GM23338 (cell line): Measurements from ENCODE around the gene PEBP1. TPM values are rescaled to one million over a fixed set of nuclear protein-coding genes. Genes with fewer than 3 reads are reported as not detected.

Experiments
- ATAC-seq: fragments of 200-7000 bp; cut with Tn5 transposase; 3 replicates; pipeline ENCODE4 v1.9.1; 2020
- DNase-seq: peaks from one replicate; pipeline ENCODE4 v3.0.0-alpha.2; 2015; ENCODE audit warnings: low spot score
- H2AFZ ChIP-seq: fragments of 200-600 bp; sonication (generic); 2 replicates; pipeline ENCODE4 v1.8.0; 2016; ENCODE audit warnings: antibody characterized with exemption, mild to moderate bottlenecking, moderate library complexity
- H3F3A ChIP-seq: fragments of 200-600 bp; sonication (generic); replicated peaks from 2 replicates; pipeline ENCODE4 v1.8.0; 2017; ENCODE audit warnings: antibody characterized with exemption, mixed run types, low read depth
- H3K27ac ChIP-seq: fragments of 200-600 bp; sonication (generic); 2 replicates; pipeline ENCODE4 v1.6.1; 2016; ENCODE audit warnings: low read depth
- H3K27me3 ChIP-seq: fragments of 200-600 bp; sonication (generic); 2 replicates; pipeline ENCODE4 v1.8.0; 2016; ENCODE audit warnings: mild to moderate bottlenecking, mixed run types, moderate library complexity; ENCODE audit not compliant: insufficient read depth
- H3K36me3 ChIP-seq: fragments of 200-600 bp; sonication (generic); 2 replicates; pipeline ENCODE4 v1.8.0; 2016; ENCODE audit warnings: mild to moderate bottlenecking; ENCODE audit not compliant: insufficient read depth
- H3K4me1 ChIP-seq: fragments of 200-600 bp; sonication (generic); 2 replicates; pipeline ENCODE4 v1.8.0; 2016; ENCODE audit warnings: mild to moderate bottlenecking, moderate library complexity; ENCODE audit not compliant: insufficient read depth
- H3K4me2 ChIP-seq: fragments of 200-600 bp; sonication (generic); 2 replicates; pipeline ENCODE4 v1.7.1; 2017; ENCODE audit warnings: mixed run types
- H3K4me3 ChIP-seq: fragments of 200-600 bp; sonication (generic); 2 replicates; pipeline ENCODE4 v1.6.1; 2016; ENCODE audit warnings: mixed run types
- H3K79me2 ChIP-seq: fragments of 200-600 bp; sonication (generic); replicated peaks from 2 replicates; pipeline ENCODE4 v1.8.0; 2017; ENCODE audit warnings: mild to moderate bottlenecking; ENCODE audit not compliant: insufficient read depth
- H3K9me2 ChIP-seq: fragments of 200-600 bp; sonication (generic); 2 replicates; pipeline ENCODE4 v1.8.0; 2017; ENCODE audit not compliant: insufficient read depth
- H4K20me1 ChIP-seq: fragments of 200-600 bp; sonication (generic); replicated peaks from 2 replicates; pipeline ENCODE4 v1.8.0; 2017; ENCODE audit warnings: mild to moderate bottlenecking; ENCODE audit not compliant: insufficient read depth
- H3K27ac Mint-ChIP-seq: 2 replicates; pipeline ENCODE4 v1.8.0; 2020; ENCODE audit warnings: inconsistent platforms, mild to moderate bottlenecking, moderate library complexity, mixed read lengths
- H3K27me3 Mint-ChIP-seq: 3 replicates; pipeline ENCODE4 v1.8.0; 2022; ENCODE audit warnings: low read depth, mild to moderate bottlenecking, moderate library complexity, mixed read lengths, inconsistent platforms; ENCODE audit not compliant: insufficient read depth, poor library complexity
- H3K36me3 Mint-ChIP-seq: 3 replicates; pipeline ENCODE4 v1.8.0; 2021; ENCODE audit warnings: low read depth, mild to moderate bottlenecking, inconsistent platforms, moderate library complexity, mixed read lengths
- H3K4me1 Mint-ChIP-seq: 3 replicates; pipeline ENCODE4 v1.8.0; 2020; ENCODE audit warnings: mild to moderate bottlenecking, inconsistent platforms, mixed read lengths
- H3K4me3 Mint-ChIP-seq: 3 replicates; pipeline ENCODE4 v1.8.0; 2021; ENCODE audit warnings: moderate library complexity, mild to moderate bottlenecking, inconsistent platforms, mixed read lengths
- H3K9me3 Mint-ChIP-seq: 3 replicates; pipeline ENCODE4 v1.8.0; 2020; ENCODE audit warnings: moderate library complexity, mild to moderate bottlenecking, inconsistent platforms, mixed read lengths
- CREB1 ChIP-seq: fragments of 250-450 bp; sonication (Bioruptor Pico); IDR thresholded peaks from 2 replicates; pipeline ENCODE4 v1.5.0; 2020; ENCODE audit warnings: low read depth, mild to moderate bottlenecking, moderate library complexity
- CTCF ChIP-seq, 2 experiments: fragments of 200-600 bp in 1 of 2; sonication (generic) in 1 of 2; conservative IDR thresholded peaks; 2 replicates each; pipeline versions ENCODE4 v1.5.1 to v1.6.1; 2016 to 2017; ENCODE audit warnings: antibody characterized with exemption in 2 of 2, low read depth in 2 of 2, mild to moderate bottlenecking in 2 of 2, moderate library complexity in 1 of 2
- ETS1 ChIP-seq: IDR thresholded peaks from 2 replicates; pipeline ENCODE4 v1.6.1; 2016; ENCODE audit warnings: antibody characterized with exemption
- EZH2 ChIP-seq: fragments of 200-600 bp; sonication (generic); IDR thresholded peaks from one replicate; pipeline ENCODE4 v1.8.0; 2017; ENCODE audit warnings: antibody characterized with exemption, mild to moderate bottlenecking, low read depth; ENCODE audit not compliant: unreplicated experiment
- EZH2phosphoT487 ChIP-seq: fragments of 200-600 bp; sonication (generic); IDR thresholded peaks from one replicate; pipeline ENCODE4 v1.8.1; 2018; ENCODE audit warnings: antibody characterized with exemption; ENCODE audit not compliant: unreplicated experiment
- JUNB ChIP-seq: IDR thresholded peaks from one replicate; pipeline ENCODE4 v1.6.1; 2016; ENCODE audit warnings: antibody characterized with exemption; ENCODE audit not compliant: unreplicated experiment
- NANOG ChIP-seq: IDR thresholded peaks from 2 replicates; pipeline ENCODE4 v1.6.1; 2016; ENCODE audit warnings: antibody characterized with exemption, borderline replicate concordance
- REST ChIP-seq: IDR thresholded peaks from one replicate; pipeline ENCODE4 v1.6.1; 2018; ENCODE audit warnings: antibody characterized with exemption; ENCODE audit not compliant: unreplicated experiment
- STAT1 ChIP-seq: IDR thresholded peaks from one replicate; pipeline ENCODE4 v1.6.1; 2016; ENCODE audit warnings: antibody characterized with exemption; ENCODE audit not compliant: unreplicated experiment
- ZNF114 ChIP-seq: fragments of 250-450 bp; sonication (Bioruptor Pico); IDR thresholded peaks from 2 replicates; pipeline ENCODE4 v1.5.0; 2020; ENCODE audit warnings: mild to moderate bottlenecking, moderate library complexity
- ZNF331 ChIP-seq: fragments of 250-450 bp; sonication (Bioruptor Pico); IDR thresholded peaks from 2 replicates; pipeline ENCODE4 v1.5.0; 2020; ENCODE audit warnings: low read depth, mild to moderate bottlenecking, moderate library complexity
- ZNF462 ChIP-seq: fragments of 250-450 bp; sonication (Bioruptor Pico); IDR thresholded peaks from 2 replicates; pipeline ENCODE4 v1.5.0; 2020; ENCODE audit warnings: mild to moderate bottlenecking, moderate library complexity
- polyA plus RNA-seq: library from polyadenylated mRNA; unstranded; fragments of >200 nt; fragmentation: Nextera tagmentation; extraction: Ambion mirVana; gene quantifications from 2 replicates; pipeline ENCODE4 v1.2.1, GENCODE V29; 2016
- total RNA-seq: library from RNA; depleted of rRNA; stranded (reverse); fragments of >200 nt; shearing (Covaris generic); gene quantifications from 2 replicates; pipeline ENCODE4 v1.2.3, GENCODE V29; 2014

PEBP1 gene
- total and polyA plus RNA-seq, 2 experiments from 2014 or later = 442 to 844 TPM

GRCh38 chr12:118126119-118126757 is 9.7 kb upstream of the PEBP1 start:
- no peaks in the 10 kb centered on the region for H3K79me2 ChIP-seq
- no peak overlapping the region for H2AFZ ChIP-seq
- no peaks in the 10 kb centered on the region for H3K36me3 ChIP-seq
- Mint-ChIP-seq H3K4me1 (peaks cover 6% of the 10 kb centered on the region), H3K9me3 (peaks cover 12% of the 10 kb centered on the region; the same call in 2 of the 3 replicates), H3K4me3 (no peak overlapping the region), H3K27ac (no peak overlapping the region), H3K36me3 (peaks cover 37% of the 10 kb centered on the region), H3K27me3 (peaks cover 8% of the 10 kb centered on the region)
- H3K4me1 ChIP-seq = peaks cover 10% of the 10 kb centered on the region
- no peaks in the 10 kb centered on the region; the same call in 1 of the 2 replicates for H3K9me2 ChIP-seq
- no peak overlapping the region for H3K4me3 ChIP-seq
- H4K20me1 ChIP-seq = no peaks in the 10 kb centered on the region
- H3F3A ChIP-seq = peaks cover 12% of the 10 kb centered on the region
- DNase-seq = no peak
- ATAC-seq = no peak
- H3K27ac ChIP-seq = no peak overlapping the region
- H3K27me3 ChIP-seq = no peaks in the 10 kb centered on the region
- TF ChIP-seq REST = no peak
- no peak for TF ChIP-seq CREB1
- no peak for TF ChIP-seq NANOG
- no peak for TF ChIP-seq CTCF (conservative IDR thresholded peaks at IDR 0.05; ENCODE audit: low read depth in 2 of 2)
- TF ChIP-seq STAT1 = no peak
- TF ChIP-seq JUNB = no peak
- no peak for TF ChIP-seq EZH2
- no peak for TF ChIP-seq EZH2phosphoT487
- TF ChIP-seq ETS1 = no peak
- TF ChIP-seq ZNF462 (CRISPR knock-in tag) = no peak
- no peak for TF ChIP-seq ZNF114 (CRISPR knock-in tag)
- no peak for TF ChIP-seq ZNF331
- H3K4me2 ChIP-seq = no peak overlapping the region
